ENCODE results near the gene CCNF.

CCNF gene

DNA sequence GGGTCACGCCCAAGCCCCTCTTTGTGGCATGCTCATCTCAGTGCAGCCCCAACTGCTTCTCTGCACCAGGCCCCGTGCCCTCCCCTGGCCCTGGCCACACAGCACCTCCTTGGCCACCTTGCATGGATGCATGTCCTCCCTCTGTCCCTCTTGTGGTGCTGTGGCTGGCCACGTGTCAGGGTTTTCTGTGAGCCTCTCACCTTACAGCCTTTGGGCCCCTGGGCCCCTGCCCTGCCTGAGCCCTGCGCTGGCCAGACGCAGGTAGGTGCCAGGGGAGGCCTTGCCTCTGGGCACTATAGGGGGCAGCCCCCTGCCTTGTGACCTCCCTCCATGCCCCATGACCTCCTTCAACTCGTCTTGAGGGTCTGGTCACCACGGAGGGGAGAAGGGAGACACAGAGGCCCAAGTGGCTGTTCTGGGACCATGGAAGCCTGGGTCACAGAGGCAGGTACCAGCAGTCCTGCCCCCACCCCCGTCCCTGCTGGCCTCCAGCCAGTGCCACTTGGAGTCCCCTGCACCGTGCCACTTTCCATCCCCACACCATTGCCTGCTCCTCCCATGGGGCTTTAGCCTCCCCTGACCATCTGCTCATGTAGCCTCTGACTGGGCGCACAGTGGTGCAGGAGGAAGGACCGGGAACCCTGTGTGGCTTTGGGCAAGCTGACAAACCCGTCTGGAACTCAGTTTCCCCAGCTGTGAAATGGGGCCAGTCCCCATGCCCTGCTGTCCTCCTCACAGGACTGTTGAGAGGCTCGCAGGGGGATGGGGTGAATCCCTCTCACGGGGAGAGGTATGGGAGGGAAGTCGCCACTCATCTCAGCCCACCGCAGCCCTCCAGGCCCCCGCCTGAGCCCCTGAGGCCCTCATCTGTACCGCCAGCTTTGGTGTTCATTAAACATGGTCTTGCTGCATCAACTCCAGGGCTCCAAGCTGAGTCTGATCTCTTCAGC lies 73.0 kb downstream of the CCNF start:
- DNase-seq (ENCODE audit: low read depth, low spot score) = no peak

DNA sequence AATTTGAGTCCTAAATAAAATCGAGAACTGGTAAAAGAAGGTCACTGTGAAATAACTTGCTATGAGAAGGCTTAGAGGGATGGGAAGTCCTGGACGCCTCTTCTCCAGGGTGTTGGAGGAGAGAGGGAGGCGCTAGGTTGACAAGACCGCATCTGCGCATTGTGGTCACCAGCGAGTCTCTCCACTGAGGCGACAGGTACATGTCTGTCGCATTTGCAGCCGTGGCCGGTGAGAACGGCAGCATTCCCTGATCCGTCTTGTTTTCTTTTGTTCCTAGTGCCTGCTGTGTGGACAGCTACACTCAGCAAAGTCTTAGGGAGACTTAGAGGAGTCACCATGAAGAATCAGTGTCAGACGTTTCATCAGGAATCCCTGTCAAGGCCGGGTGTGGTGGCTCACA lies 76.4 kb downstream of the CCNF start:
- DNase-seq (ENCODE audit: low read depth, low spot score) = no peak

DNA sequence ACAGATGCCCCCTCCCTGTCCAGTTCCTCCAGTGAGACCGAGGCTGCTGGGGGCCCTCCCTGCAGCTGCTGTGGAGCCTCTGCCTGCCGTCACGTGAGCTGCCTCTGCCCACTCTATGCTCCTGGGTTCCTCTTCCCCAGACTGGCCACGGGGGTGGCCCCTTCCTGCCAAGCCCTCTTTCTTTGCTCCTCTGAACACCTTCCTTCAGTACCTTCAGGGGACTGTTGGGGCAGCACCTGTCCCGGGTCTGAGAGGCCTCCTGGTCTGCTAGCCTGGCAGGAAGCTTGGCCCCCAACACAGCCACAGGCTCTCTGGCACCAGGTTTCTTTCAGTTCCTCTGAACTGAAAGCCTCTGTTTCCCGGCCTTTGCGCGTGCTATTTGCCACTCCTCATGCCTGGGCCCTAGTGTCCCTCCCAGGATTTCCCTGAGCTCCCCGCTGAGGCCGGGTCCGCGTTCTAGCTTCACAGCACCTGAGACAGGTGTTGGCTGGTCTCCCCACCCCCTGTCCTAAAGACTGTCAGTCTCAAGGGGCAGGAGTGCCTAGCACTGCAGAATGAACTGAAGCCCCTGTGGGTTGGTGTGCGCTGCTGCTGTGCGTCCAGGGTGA lies 77.9 kb downstream of the CCNF start:
- no peak for DNase-seq (ENCODE audit: low read depth, low spot score)

DNA sequence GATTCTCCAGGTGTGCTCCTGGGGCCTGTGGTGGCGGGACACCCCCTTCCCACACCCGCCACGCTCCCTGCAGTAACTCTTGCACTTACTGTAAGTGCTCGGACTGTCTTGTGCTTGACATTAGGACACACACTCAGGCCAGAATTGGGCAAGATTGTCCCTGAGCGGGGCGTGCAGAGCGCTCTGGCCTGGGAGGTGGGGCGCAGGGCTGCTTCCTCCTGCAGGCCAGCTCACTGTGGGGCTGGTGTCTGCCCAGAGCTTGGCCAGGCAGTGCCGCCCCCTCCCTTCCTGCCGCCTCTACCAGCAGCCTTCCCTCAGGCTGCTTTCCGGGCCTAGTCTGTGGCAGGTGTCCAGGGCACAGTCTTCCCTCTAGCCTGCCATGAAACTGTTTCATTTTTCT lies 78.4 kb downstream of the CCNF start:
- DNase-seq (ENCODE audit: low read depth, low spot score) = no peak

Measured in ELF-1 (cell line).